GM12872 (cell line): ENCODE data around the gene TSPAN9.
A peak's percentile ranks its signal among the peaks of the same experiment; 100 is the strongest.

Experiments used
- CTCF ChIP-seq: IDR thresholded peaks from 3 replicates; pipeline ENCODE4 v1.5.1; 2011; ENCODE audit warnings: low read depth, mild to moderate bottlenecking, low read length, moderate library complexity; ENCODE audit not compliant: insufficient read depth

Gene TSPAN9

GRCh38 chr12:3040663-3041544 is 36.3 kb upstream of the TSPAN9 start:
- no peak for TF ChIP-seq CTCF

- TF ChIP-seq CTCF, result peak; percentile 71
Observed at GRCh38 chr12:3041558-3042164, 35.5 kb upstream of the TSPAN9 start.

GRCh38 chr12:3042394-3042793 is 34.8 kb upstream of the TSPAN9 start:
- no peak for TF ChIP-seq CTCF

GRCh38 chr12:3042826-3043225 is 34.4 kb upstream of the TSPAN9 start:
- TF ChIP-seq CTCF, result no peak

- TF ChIP-seq CTCF, result no peak
Observed at GRCh38 chr12:3043406-3043805, 33.8 kb upstream of the TSPAN9 start.

- TF ChIP-seq CTCF, result no peak
Observed at GRCh38 chr12:3044141-3044630, 33.0 kb upstream of the TSPAN9 start.

GRCh38 chr12:3045494-3045893 is 31.7 kb upstream of the TSPAN9 start:
- no peak for TF ChIP-seq CTCF
